HepG2 (cell line): ENCODE data around the gene RAN. TPM values are rescaled to one million over a fixed set of nuclear protein-coding genes. Genes with fewer than 3 reads are reported as not detected.
"Not testable (repeated sequence)": the region's sequence is repeated elsewhere in the genome, so short reads cannot be mapped to it uniquely, and the experiment has no call there.

Experiments used
- ATAC-seq: fragments of 200-7000 bp; cut with Tn5 transposase; 3 replicates; pipeline ENCODE4 v1.9.1; 2020; ENCODE audit warnings: mild to moderate bottlenecking, moderate library complexity
- BruUV-seq: library from RNA; stranded (reverse); fragments of 400-500 nt; replicated peaks from 2 replicates; lab custom pipeline; 2021; lab: Mats Ljungman, UMichigan
- CTCF ChIA-PET: fragments of 300-600 bp; formaldehyde crosslinking; extraction: SDS; loops from one replicate; lab custom pipeline; 2021; ENCODE audit warnings: low total read pairs, inconsistent platforms, low intra/inter-chr PET ratio; lab: Yijun Ruan, JAX
- POLR2A ChIA-PET: fragments of 350-600 bp; sonication (Branson Sonifier 250); formaldehyde crosslinking; loops from one replicate; lab custom pipeline; 2020; ENCODE audit warnings: antibody characterized with exemption, inconsistent platforms; lab: Yijun Ruan, JAX
- DNase-seq: peaks from one replicate; pipeline ENCODE4 v3.0.0-alpha.2; 2015; ENCODE audit warnings: low spot score
- FAIRE-seq: peaks from 3 replicates; lab custom pipeline; 2011; peaks lifted over from hg19 to GRCh38; lab: Jason Lieb, UNC
- H2AFZ ChIP-seq: one replicate; pipeline ENCODE4 v1.6.1; 2011; ENCODE audit warnings: low read length, inconsistent platforms
- H3K27ac ChIP-seq: fragments of 300-600 bp; 3 replicates; pipeline ENCODE4 v1.8.0; 2011; ENCODE audit warnings: mixed run types, mild to moderate bottlenecking, mixed read lengths, low read length, inconsistent platforms; ENCODE audit not compliant: insufficient read depth; ENCODE audit errors: extremely low read length
- H3K27me3 ChIP-seq, 2 experiments: fragments of 200-600 bp in 1 of 2; 2 replicates in 1 of 2; 3 replicates in 1 of 2; pipeline versions ENCODE4 v1.6.0 to v1.8.0; 2011; ENCODE audit warnings: low read length in 2 of 2, mild to moderate bottlenecking in 2 of 2, moderate library complexity in 2 of 2, inconsistent platforms in 1 of 2; ENCODE audit not compliant: insufficient read depth in 2 of 2, control insufficient read depth in 1 of 2
- H3K36me3 ChIP-seq, 2 experiments: fragments of 200-600 bp in 1 of 2; replicated peaks in 1 of 2; 2 replicates in 1 of 2; 3 replicates in 1 of 2; pipeline versions ENCODE4 v1.5.1 to v1.8.0; 2011; ENCODE audit warnings: low read length in 2 of 2, inconsistent platforms in 1 of 2; ENCODE audit not compliant: insufficient read depth in 2 of 2, control insufficient read depth in 1 of 2
- H3K4me1 ChIP-seq: 2 replicates; pipeline ENCODE4 v1.5.1; 2012; ENCODE audit warnings: low read length, inconsistent platforms; ENCODE audit not compliant: insufficient read depth
- H3K4me2 ChIP-seq: 2 replicates; pipeline ENCODE4 v1.6.0; 2011; ENCODE audit warnings: low read depth, low read length, inconsistent platforms
- H3K4me3 ChIP-seq, 3 experiments: fragments of 200-600 bp in 1 of 3; sonication (generic), shearing (Covaris generic) in 1 of 3; replicated peaks in 1 of 3; 2 replicates each; pipeline ENCODE4 v1.5.1; 2011 to 2016; ENCODE audit warnings: low read length in 3 of 3, inconsistent platforms in 2 of 3, low read depth in 2 of 3, mild to moderate bottlenecking in 2 of 3, control low read depth in 1 of 3, mixed read lengths in 1 of 3; ENCODE audit not compliant: insufficient read depth in 1 of 3
- H3K79me2 ChIP-seq: one replicate; pipeline ENCODE4 v1.6.1; 2011; ENCODE audit warnings: low read length, inconsistent platforms; ENCODE audit not compliant: insufficient read depth
- H3K9ac ChIP-seq: 2 replicates; pipeline ENCODE4 v1.6.0; 2011; ENCODE audit warnings: mild to moderate bottlenecking, low read depth, low read length, inconsistent platforms; ENCODE audit not compliant: insufficient read depth
- H3K9me3 ChIP-seq: 2 replicates; pipeline ENCODE4 v1.5.1; 2012; ENCODE audit warnings: mild to moderate bottlenecking, low read length
- H4K20me1 ChIP-seq: 2 replicates; pipeline ENCODE4 v1.6.0; 2011; ENCODE audit warnings: inconsistent platforms, mild to moderate bottlenecking, low read length, moderate library complexity; ENCODE audit not compliant: insufficient read depth
- MAFF ChIP-seq: IDR thresholded peaks from 2 replicates; pipeline ENCODE4 v1.6.1; 2011; ENCODE audit warnings: low read depth, low read length, improper control_type of control experiment
- MAFK ChIP-seq, 2 experiments: IDR thresholded peaks in 1 of 2; conservative IDR thresholded peaks in 1 of 2; 2 replicates each; pipeline ENCODE4 v1.6.1; 2011; ENCODE audit warnings: improper control_type of control experiment in 2 of 2, low read length in 2 of 2
- MED8 ChIP-seq: sonication (generic); formaldehyde crosslinking; IDR thresholded peaks from 2 replicates; pipeline ENCODE4 v1.8.1; 2023; ENCODE audit warnings: mild to moderate bottlenecking, missing genetic modification reagents; ENCODE audit not compliant: insufficient replicate concordance
- WGBS: methylation state at CpG from one replicate; pipeline ENCODE4 v1.1.6; 2017; ENCODE audit warnings: low lambda C conversion rate; 5-methylcytosine and 5-hydroxymethylcytosine counted together
- in situ Hi-C: cut with HindIII; loops from 2 replicates; pipeline ENCODE4 v1.10.0; 2017; ENCODE audit warnings: low pct_unique_long_range_greater_than_20kb; ENCODE audit not compliant: extremely low pct_ligation_motif_present
- intact Hi-C: fragments of 100-400 bp; cut with micrococcal nuclease; formaldehyde crosslinking; loops from one replicate; pipeline ENCODE4 v1.10.0; 2022; ENCODE audit not compliant: unreplicated experiment
- polyA plus RNA-seq, 8 experiments: library from polyadenylated mRNA; depleted of rRNA in 3 of 8; stranded (reverse) in 7 of 8; unstranded in 1 of 8; fragments of >200 nt; fragmentation: Illumina TruSeq in 4 of 8; extraction: Trizol in 4 of 8; gene quantifications; 2 replicates each; pipeline versions ENCODE4 v1.2.1 to v1.2.3, GENCODE V29; 2011 to 2016; ENCODE audit warnings: low read depth in 4 of 8, missing spikeins in 1 of 8, mixed read lengths in 1 of 8; ENCODE audit not compliant: insufficient read depth in 1 of 8
- total RNA-seq, 5 experiments: library from RNA; depleted of rRNA; stranded (reverse); fragments of >200 nt; fragmentation: Illumina TruSeq; extraction: Trizol; gene quantifications; 2 replicates each; pipeline ENCODE4 v1.2.3, GENCODE V29; 2016; ENCODE audit warnings: low read depth in 1 of 5

RAN gene
- total and polyA plus RNA-seq, 2 of the 13 experiments (the other 11 are each of a cell fraction or from before 2014, with no cell fraction given) = 1,335 to 1,630 TPM

DNA sequence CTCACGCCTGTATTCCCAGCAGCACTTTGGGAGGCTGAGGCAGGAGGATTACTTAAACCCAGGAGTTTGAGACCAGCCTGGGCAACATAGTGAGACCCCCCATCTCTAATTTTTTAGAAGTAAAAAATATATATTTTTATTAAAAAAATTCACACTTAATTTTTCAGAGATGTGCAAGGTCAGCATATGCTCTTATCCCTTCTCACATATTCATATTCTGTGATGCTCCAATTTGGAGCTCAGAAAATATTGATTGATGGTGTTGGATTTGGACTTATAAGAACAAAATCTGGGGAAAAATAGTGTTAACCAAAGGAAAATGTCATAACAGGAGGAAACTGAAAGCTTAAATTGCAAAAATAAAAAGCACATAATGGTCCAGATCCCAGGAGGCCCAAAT lies 9.7 kb downstream of the RAN start:
- in situ Hi-C loops = no loop called here
- WGBS = 35% methylated on average over 1 of the region's 1 CpG

DNA sequence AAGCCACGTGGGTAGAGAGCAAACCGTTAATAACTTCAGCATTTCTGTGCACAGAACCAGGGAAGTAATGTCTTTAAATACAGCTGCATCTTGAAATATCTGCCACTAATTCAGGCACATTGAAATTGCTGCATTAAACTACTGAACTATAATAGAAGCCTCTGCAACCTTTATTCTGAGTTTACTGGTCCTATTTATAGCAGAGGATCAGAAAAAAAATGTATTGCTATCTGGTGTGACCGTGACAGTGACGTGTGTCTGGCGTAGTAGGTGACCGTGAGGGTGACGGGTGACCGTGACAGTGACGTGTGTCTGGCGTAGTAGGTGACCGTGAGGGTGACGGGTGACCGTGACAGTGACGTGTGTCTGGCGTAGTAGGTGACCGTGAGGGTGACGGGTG lies 15.3 kb downstream of the RAN start:
- H2AFZ ChIP-seq, intact Hi-C loops, CTCF ChIA-PET, H4K20me1 ChIP-seq, H3K27ac ChIP-seq, H3K27me3 ChIP-seq, H3K4me3 ChIP-seq, DNase-seq, in situ Hi-C loops, H3K79me2 ChIP-seq, H3K36me3 ChIP-seq, H3K4me2 ChIP-seq, H3K4me1 ChIP-seq, FAIRE-seq, H3K9ac ChIP-seq, POLR2A ChIA-PET, BruUV-seq, ATAC-seq, H3K9me3 ChIP-seq: not testable (repeated sequence)
- 60% methylated on average over 13 of the region's 17 CpGs for WGBS

More for the DNA sequence above, 9.7 kb downstream of the RAN start:
- Histone ChIP-seq H3K9ac (no peak overlapping the region), H3K79me2 (no peaks in the 10 kb centered on the region), H3K4me1 (peaks cover 43% of the 10 kb centered on the region), H3K27ac (no peak overlapping the region), H3K4me2 (no peak overlapping the region), H3K36me3 (peaks cover 1 to 7% of the 10 kb centered on the region in 2 experiments; a peak in 2 of 5 replicates), H3K27me3 (peaks cover 1 to 9% of the 10 kb centered on the region in 2 experiments; a peak in 2 of 5 replicates), H2AFZ (no peak overlapping the region), H3K9me3 (no peaks in the 10 kb centered on the region), H3K4me3 (no peak overlapping the region), H4K20me1 (peaks cover 4% of the 10 kb centered on the region; the same call in 1 of the 2 replicates)
- TF ChIP-seq MAFF (peak; percentile 61), MAFK (conservative IDR thresholded peaks at IDR 0.05 in 1 of 2, IDR thresholded peaks at IDR 0.05 in 1 of 2; ENCODE audit: low read length in 2 of 2) (peak; percentile 54 to 82), MED8 (CRISPR knock-in tag) (no peak)
- no peak for ATAC-seq
- no peak for DNase-seq
- no peak for FAIRE-seq
- CTCF ChIA-PET = no interaction called here
- BruUV-seq = no TSS peak
- POLR2A ChIA-PET = no interaction called here
- intact Hi-C loops = no loop called here
